ENCODE results near the gene SOCS3.
A peak's percentile ranks its signal among the peaks of the same experiment; 100 is the strongest.
"Not testable (repeated sequence)": the region's sequence is repeated elsewhere in the genome, so short reads cannot be mapped to it uniquely, and the experiment has no call there.

The SOCS3 gene

GRCh38 chr17:78347453-78347852 lies 12.4 kb downstream of the SOCS3 start:
- no peak for DNase-seq

GRCh38 chr17:78346605-78347250 lies 13.1 kb downstream of the SOCS3 start:
- DNase-seq, result no peak

GRCh38 chr17:78345791-78346494 lies 13.9 kb downstream of the SOCS3 start:
- DNase-seq, result no peak

GRCh38 chr17:78345172-78345571 lies 14.7 kb downstream of the SOCS3 start:
- no peak for DNase-seq

- no peak for DNase-seq
Observed at GRCh38 chr17:78344666-78345065, 15.2 kb downstream of the SOCS3 start.

GRCh38 chr17:78343543-78344201 lies 16.2 kb downstream of the SOCS3 start:
- DNase-seq, result peak; percentile 82

GRCh38 chr17:78343187-78343542 lies 16.7 kb downstream of the SOCS3 start:
- peak; percentile 43 to 55 for DNase-seq

- DNase-seq, result no peak
Observed at GRCh38 chr17:78342449-78343186, 17.3 kb downstream of the SOCS3 start.

- no peak for DNase-seq
Observed at GRCh38 chr17:78341559-78342448, 18.1 kb downstream of the SOCS3 start.

- no peak for DNase-seq
Observed at GRCh38 chr17:78340183-78340955, 19.5 kb downstream of the SOCS3 start.

GRCh38 chr17:78338486-78339259 lies 21.2 kb downstream of the SOCS3 start:
- DNase-seq, result peak; percentile 58 to 67

GRCh38 chr17:78337244-78338109 lies 22.4 kb downstream of the SOCS3 start:
- DNase-seq, result peak in 1 of 2 donors; percentile 87

GRCh38 chr17:78335209-78335608 lies 24.7 kb downstream of the SOCS3 start:
- DNase-seq, result no peak

GRCh38 chr17:78332991-78333390 lies 26.9 kb downstream of the SOCS3 start:
- DNase-seq, result peak in 1 of 2 donors; percentile 38

GRCh38 chr17:78331355-78331754 lies 28.5 kb downstream of the SOCS3 start:
- not testable (repeated sequence) for DNase-seq

- no peak for DNase-seq
Observed at GRCh38 chr17:78330570-78331224, 29.2 kb downstream of the SOCS3 start.

- peak in 1 of 2 donors; percentile 69 for DNase-seq
Observed at GRCh38 chr17:78329263-78330059, 30.4 kb downstream of the SOCS3 start.

- DNase-seq, result no peak
Observed at GRCh38 chr17:78327880-78328279, 32.0 kb downstream of the SOCS3 start.

All from CD4-positive, alpha-beta T cell treated with Interleukin-4 for 1 hour (primary cell).